OCI-LY3 (cell line): ENCODE measurements around the gene SDC4.

Experiments
- H2AFZ ChIP-seq: fragments of 200-600, 300-600 bp; shearing (Covaris generic); 2 replicates; pipeline ENCODE4 v1.6.0; 2014; ENCODE audit warnings: antibody characterized with exemption, low read depth, low read length
- H3K27ac ChIP-seq: fragments of 200-600, 300-600 bp; sonication (generic); 2 replicates; pipeline ENCODE4 v1.5.1; 2014; ENCODE audit warnings: mild to moderate bottlenecking, low read length, moderate library complexity, mixed read lengths
- H3K27me3 ChIP-seq: fragments of 200-600, 300-600 bp; sonication (generic); 2 replicates; pipeline ENCODE4 v1.6.1; 2014; ENCODE audit warnings: low read depth, low read length, mixed read lengths
- H3K36me3 ChIP-seq: fragments of 200-600, 300-600 bp; sonication (generic); replicated peaks from 2 replicates; pipeline ENCODE3; 2014; ENCODE audit warnings: low read depth, low read length, mixed read lengths
- H3K4me1 ChIP-seq: fragments of 300-600, 200-600 bp; sonication (generic); 2 replicates; pipeline ENCODE4 v1.6.1; 2014; ENCODE audit warnings: low read length, mixed read lengths
- H3K4me2 ChIP-seq: fragments of 200-600, 300-600 bp; sonication (generic); 2 replicates; pipeline ENCODE4 v1.6.1; 2014; ENCODE audit warnings: low read length, mixed read lengths
- H3K4me3 ChIP-seq: fragments of 300-600, 200-600 bp; sonication (generic); 2 replicates; pipeline ENCODE4 v1.5.1; 2014; ENCODE audit warnings: antibody characterized with exemption, mild to moderate bottlenecking, low read length, moderate library complexity
- H3K79me2 ChIP-seq: fragments of 300-600, 200-600 bp; shearing (Covaris generic); 2 replicates; pipeline ENCODE4 v1.6.1; 2014; ENCODE audit warnings: mild to moderate bottlenecking, low read length, mixed read lengths
- H3K9ac ChIP-seq: fragments of 300-600, 200-600 bp; shearing (Covaris generic); 2 replicates; pipeline ENCODE4 v1.6.0; 2014; ENCODE audit warnings: mild to moderate bottlenecking, low read length, moderate library complexity
- H3K9me3 ChIP-seq: fragments of 200-600, 300-600 bp; shearing (Covaris generic); 2 replicates; pipeline ENCODE4 v1.6.1; 2014; ENCODE audit warnings: low read length, mixed read lengths; ENCODE audit not compliant: insufficient read depth
- H4K20me1 ChIP-seq: fragments of 200-600, 300-600 bp; sonication (generic); 2 replicates; pipeline ENCODE4 v1.6.1; 2016; ENCODE audit warnings: low read length, mixed read lengths; ENCODE audit not compliant: insufficient read depth
- CTCF ChIP-seq: fragments of 200-600, 300-600 bp; sonication (generic); IDR thresholded peaks from 2 replicates; pipeline ENCODE4 v1.5.1; 2014; ENCODE audit warnings: antibody characterized with exemption, low read length, low read depth
- EZH2phosphoT487 ChIP-seq: fragments of 200-600 bp; shearing (Covaris generic); IDR thresholded peaks from 2 replicates; pipeline ENCODE4 v1.6.1; 2018; ENCODE audit warnings: antibody characterized with exemption, mixed run types, low read depth

The SDC4 gene

GRCh38 chr20:45313065-45313695 lies 35.0 kb downstream of the SDC4 start:
- no peak overlapping the region for H2AFZ ChIP-seq
- H3K4me1 ChIP-seq, result peaks cover 4% of the 10 kb centered on the region
- no peaks in the 10 kb centered on the region for H3K79me2 ChIP-seq
- H3K9ac ChIP-seq, result no peak overlapping the region
- no peaks in the 10 kb centered on the region for H3K9me3 ChIP-seq
- H3K36me3 ChIP-seq, result no peaks in the 10 kb centered on the region
- no peak overlapping the region for H3K4me3 ChIP-seq
- TF ChIP-seq EZH2phosphoT487 (no peak), CTCF (no peak)
- no peaks in the 10 kb centered on the region for H4K20me1 ChIP-seq
- peaks cover 4% of the 10 kb centered on the region; the same call in 1 of the 2 replicates for H3K27me3 ChIP-seq
- H3K27ac ChIP-seq, result no peak overlapping the region
- no peak overlapping the region for H3K4me2 ChIP-seq

DNA sequence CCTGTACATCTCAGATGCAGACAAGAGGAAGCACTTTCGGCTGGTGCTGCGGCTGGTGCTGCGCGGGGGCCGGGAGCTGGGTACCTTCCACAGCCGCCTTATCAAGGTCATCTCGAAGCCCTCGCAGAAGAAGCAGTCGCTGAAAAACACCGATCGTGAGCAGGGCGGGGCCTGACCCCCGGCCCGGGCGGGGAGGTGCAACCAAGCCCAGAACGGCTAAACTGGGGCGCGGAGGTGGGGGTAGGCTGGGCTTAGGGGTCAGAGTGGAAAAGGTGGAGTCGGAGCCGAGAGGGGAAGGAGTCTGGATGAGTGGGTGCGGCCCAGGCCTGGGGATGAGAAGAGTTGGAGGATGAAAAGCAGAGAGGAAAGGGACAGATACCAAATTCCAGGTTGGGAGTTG lies 36.0 kb downstream of the SDC4 start:
- H2AFZ ChIP-seq, result no peak overlapping the region
- TF ChIP-seq CTCF (no peak), EZH2phosphoT487 (no peak)
- no peaks in the 10 kb centered on the region for H3K27me3 ChIP-seq
- H3K9me3 ChIP-seq, result no peaks in the 10 kb centered on the region
- no peak overlapping the region for H3K27ac ChIP-seq
- no peak overlapping the region for H3K4me2 ChIP-seq
- H4K20me1 ChIP-seq, result no peaks in the 10 kb centered on the region
- H3K36me3 ChIP-seq, result no peaks in the 10 kb centered on the region
- no peak overlapping the region for H3K9ac ChIP-seq
- peaks cover 2% of the 10 kb centered on the region; the same call in 1 of the 2 replicates for H3K4me1 ChIP-seq
- no peak overlapping the region for H3K4me3 ChIP-seq
- no peaks in the 10 kb centered on the region for H3K79me2 ChIP-seq

DNA sequence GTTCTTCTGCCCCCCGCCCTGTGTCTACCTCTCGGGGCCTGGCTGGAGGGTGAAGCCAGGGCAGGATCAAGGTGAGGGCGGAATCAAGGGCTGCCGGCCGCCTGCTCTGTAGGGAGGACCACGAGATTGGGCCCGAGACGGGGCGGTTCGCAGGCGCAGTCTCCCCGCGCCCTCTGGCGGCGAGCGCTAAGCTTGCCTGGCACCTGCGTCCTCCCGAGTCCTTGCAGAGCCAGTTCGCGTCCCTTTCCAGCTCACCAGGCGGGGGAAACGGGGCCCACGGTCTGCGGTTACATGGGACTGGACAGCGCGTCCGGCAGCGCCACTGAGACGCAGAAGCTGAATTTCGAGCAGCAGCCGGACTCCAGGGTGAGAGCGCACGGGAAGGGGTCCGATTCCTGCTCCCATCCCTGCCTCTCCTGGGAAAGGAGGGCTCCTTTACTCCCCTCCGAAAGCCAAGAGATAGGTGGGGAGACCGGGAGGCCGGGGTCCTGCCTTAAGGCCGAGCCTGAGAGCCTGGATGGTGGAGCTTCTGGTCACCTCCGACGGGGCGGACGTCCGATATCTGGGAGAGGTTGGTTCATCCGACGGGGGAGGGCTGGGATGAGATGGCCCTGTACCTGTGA lies 36.5 kb downstream of the SDC4 start:
- peaks cover 2% of the 10 kb centered on the region; the same call in 1 of the 2 replicates for H3K4me1 ChIP-seq
- no peaks in the 10 kb centered on the region for H3K36me3 ChIP-seq
- no peaks in the 10 kb centered on the region for H3K27me3 ChIP-seq
- H2AFZ ChIP-seq, result peak overlapping the region; percentile 61
- peak; percentile 96 for TF ChIP-seq CTCF
- TF ChIP-seq EZH2phosphoT487, result no peak
- no peaks in the 10 kb centered on the region for H4K20me1 ChIP-seq
- H3K9me3 ChIP-seq, result no peaks in the 10 kb centered on the region
- H3K9ac ChIP-seq, result no peak overlapping the region
- peak overlapping the region; percentile 11; the same call in 1 of the 2 replicates for H3K4me3 ChIP-seq
- no peaks in the 10 kb centered on the region for H3K79me2 ChIP-seq
- no peak overlapping the region for H3K27ac ChIP-seq
- peak overlapping the region; percentile 53 for H3K4me2 ChIP-seq

DNA sequence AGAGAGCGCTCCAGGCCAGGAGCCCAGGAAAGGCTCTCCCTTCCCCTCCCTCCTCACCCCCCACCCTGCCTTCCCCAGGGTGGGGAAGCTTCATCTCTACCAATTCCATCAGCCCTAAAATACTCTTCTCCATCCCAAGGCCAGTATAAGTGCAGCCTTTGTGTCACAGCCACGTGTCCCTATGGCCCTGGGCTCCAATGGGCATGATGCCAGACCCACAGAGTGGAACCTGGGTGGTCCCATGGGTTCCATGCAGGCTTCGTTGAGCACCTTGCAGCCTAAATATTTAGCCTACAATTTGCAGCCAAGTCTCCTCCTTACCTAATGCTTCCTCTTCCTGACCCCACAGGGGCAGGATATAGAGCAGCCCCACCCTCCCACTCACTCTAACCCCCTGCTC lies 39.1 kb downstream of the SDC4 start:
- no peaks in the 10 kb centered on the region for H3K36me3 ChIP-seq
- no peak for TF ChIP-seq CTCF
- no peak for TF ChIP-seq EZH2phosphoT487
- no peak overlapping the region for H3K9ac ChIP-seq
- no peaks in the 10 kb centered on the region for H3K79me2 ChIP-seq
- H4K20me1 ChIP-seq, result no peaks in the 10 kb centered on the region
- H3K27ac ChIP-seq, result no peak overlapping the region
- no peak overlapping the region for H3K4me2 ChIP-seq
- H3K4me3 ChIP-seq, result no peak overlapping the region
- no peaks in the 10 kb centered on the region for H3K9me3 ChIP-seq
- peaks cover 2% of the 10 kb centered on the region; the same call in 1 of the 2 replicates for H3K4me1 ChIP-seq
- no peak overlapping the region for H2AFZ ChIP-seq
- H3K27me3 ChIP-seq, result no peaks in the 10 kb centered on the region
